Mesothelial cell of epicardium (in vitro differentiated cells): ENCODE data around the gene ATXN1. TPM values are rescaled to one million over a fixed set of nuclear protein-coding genes. Genes with fewer than 3 reads are reported as not detected.

Experiments
- DNase-seq, 2 experiments: peaks; one replicate each; pipeline ENCODE4 v3.0.0; 2021; ENCODE audit warnings: low spot score in 2 of 2; ENCODE audit not compliant: unreplicated experiment in 2 of 2
- H3K27ac Mint-ChIP-seq: 2 replicates; pipeline ENCODE4 v1.8.0; 2021; ENCODE audit warnings: mixed read lengths
- H3K27me3 Mint-ChIP-seq: 2 replicates; pipeline ENCODE4 v1.8.0; 2021; ENCODE audit warnings: low read depth, mixed read lengths
- H3K36me3 Mint-ChIP-seq: 2 replicates; pipeline ENCODE4 v1.8.0; 2021; ENCODE audit warnings: mixed read lengths
- H3K4me1 Mint-ChIP-seq: 2 replicates; pipeline ENCODE4 v1.8.0; 2021; ENCODE audit warnings: mixed read lengths
- H3K4me3 Mint-ChIP-seq: 2 replicates; pipeline ENCODE4 v1.8.0; 2021; ENCODE audit warnings: mild to moderate bottlenecking, moderate library complexity, mixed read lengths
- H3K9me3 Mint-ChIP-seq: 2 replicates; pipeline ENCODE4 v1.8.0; 2021; ENCODE audit warnings: mixed read lengths
- total RNA-seq: library from RNA; stranded (reverse); gene quantifications from 3 replicates; pipeline ENCODE4 v1.2.1, GENCODE V29; 2021
- TF ChIP-seq, protein P1 (sequence below): fragments of 200-600 bp; sonication (generic); IDR thresholded peaks from one replicate; pipeline ENCODE4 v1.5.0; 2021; ENCODE audit warnings: antibody characterized with exemption; ENCODE audit not compliant: unreplicated experiment

ATXN1 gene
- total RNA-seq, 1 donor from 2014 or later = 59.5 TPM

DNA sequence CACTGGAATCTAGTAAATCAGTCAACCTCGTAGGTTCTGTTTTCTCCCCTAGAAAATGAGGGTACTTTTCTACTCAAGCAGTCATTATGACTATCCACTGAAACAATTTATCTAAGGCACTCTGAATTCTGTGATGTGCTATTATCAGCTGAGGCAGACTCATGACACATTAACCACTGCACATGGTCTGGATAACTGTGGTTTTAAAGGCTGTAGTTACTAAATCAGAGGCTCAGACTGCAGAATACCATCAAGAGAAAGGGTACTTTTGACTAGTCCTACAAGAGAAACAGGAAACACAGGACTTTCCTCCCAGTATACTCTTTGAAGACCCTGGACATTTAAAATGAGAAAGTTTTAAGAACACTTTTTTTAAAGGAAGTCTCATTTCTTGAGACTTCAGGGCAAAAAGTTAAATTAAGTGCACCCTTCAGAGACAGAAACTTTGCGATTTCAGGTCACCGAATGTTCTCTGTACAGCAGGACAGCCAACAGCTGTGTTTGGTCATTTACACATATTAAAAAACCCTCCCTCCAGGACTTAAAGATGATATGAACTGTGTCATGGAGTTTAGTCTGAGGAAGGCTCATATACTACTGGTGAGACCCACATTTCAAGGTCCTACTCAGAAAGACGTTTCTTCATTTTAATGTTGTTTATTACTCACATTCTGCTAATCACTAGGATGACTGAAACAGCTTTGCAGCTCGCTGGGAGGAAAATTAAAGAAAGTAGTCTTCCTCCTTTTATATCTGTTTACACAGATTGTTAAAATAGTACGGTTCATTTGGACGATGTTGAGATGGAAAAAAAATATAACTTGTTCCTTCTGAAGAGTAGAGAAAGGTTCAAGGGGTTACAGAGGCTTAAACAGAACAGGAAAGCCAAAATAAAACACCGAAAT, 19.9 kb downstream of the ATXN1 start:
- Mint-ChIP-seq H3K9me3 (no peaks in the 10 kb centered on the region), H3K4me1 (peaks cover 84% of the 10 kb centered on the region), H3K27ac (peak overlapping the region; percentile 71), H3K4me3 (no peak overlapping the region), H3K27me3 (no peaks in the 10 kb centered on the region), H3K36me3 (peaks cover 7% of the 10 kb centered on the region)
- no peak for DNase-seq
- TF ChIP-seq, protein P1, sequence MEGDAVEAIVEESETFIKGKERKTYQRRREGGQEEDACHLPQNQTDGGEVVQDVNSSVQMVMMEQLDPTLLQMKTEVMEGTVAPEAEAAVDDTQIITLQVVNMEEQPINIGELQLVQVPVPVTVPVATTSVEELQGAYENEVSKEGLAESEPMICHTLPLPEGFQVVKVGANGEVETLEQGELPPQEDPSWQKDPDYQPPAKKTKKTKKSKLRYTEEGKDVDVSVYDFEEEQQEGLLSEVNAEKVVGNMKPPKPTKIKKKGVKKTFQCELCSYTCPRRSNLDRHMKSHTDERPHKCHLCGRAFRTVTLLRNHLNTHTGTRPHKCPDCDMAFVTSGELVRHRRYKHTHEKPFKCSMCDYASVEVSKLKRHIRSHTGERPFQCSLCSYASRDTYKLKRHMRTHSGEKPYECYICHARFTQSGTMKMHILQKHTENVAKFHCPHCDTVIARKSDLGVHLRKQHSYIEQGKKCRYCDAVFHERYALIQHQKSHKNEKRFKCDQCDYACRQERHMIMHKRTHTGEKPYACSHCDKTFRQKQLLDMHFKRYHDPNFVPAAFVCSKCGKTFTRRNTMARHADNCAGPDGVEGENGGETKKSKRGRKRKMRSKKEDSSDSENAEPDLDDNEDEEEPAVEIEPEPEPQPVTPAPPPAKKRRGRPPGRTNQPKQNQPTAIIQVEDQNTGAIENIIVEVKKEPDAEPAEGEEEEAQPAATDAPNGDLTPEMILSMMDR = no peak

DNA sequence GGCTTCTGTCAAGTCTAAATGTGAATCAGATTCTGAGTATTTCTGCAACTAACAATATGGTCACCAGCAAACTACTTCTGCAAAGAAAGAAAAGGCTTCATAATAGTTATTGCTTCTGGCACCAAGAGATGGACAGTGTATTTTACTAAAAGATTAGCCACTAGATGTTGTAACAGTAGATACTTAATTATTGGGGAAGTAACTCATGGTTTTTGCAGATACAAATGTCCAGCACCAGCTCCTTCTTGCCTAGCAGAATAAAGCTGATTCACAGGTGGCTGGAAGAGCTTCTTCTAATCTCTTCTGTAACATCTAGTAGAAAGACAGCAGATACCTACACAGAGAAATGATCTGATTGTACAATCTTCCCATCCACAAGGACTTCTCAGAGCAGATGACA, 21.2 kb downstream of the ATXN1 start:
- peaks cover 81% of the 10 kb centered on the region for H3K4me1 Mint-ChIP-seq
- H3K36me3 Mint-ChIP-seq = peaks cover 7% of the 10 kb centered on the region
- no peak overlapping the region for H3K4me3 Mint-ChIP-seq
- H3K27me3 Mint-ChIP-seq = no peaks in the 10 kb centered on the region
- DNase-seq = no peak
- TF ChIP-seq, protein P1 = no peak
- no peak overlapping the region for H3K27ac Mint-ChIP-seq
- H3K9me3 Mint-ChIP-seq = no peaks in the 10 kb centered on the region

DNA sequence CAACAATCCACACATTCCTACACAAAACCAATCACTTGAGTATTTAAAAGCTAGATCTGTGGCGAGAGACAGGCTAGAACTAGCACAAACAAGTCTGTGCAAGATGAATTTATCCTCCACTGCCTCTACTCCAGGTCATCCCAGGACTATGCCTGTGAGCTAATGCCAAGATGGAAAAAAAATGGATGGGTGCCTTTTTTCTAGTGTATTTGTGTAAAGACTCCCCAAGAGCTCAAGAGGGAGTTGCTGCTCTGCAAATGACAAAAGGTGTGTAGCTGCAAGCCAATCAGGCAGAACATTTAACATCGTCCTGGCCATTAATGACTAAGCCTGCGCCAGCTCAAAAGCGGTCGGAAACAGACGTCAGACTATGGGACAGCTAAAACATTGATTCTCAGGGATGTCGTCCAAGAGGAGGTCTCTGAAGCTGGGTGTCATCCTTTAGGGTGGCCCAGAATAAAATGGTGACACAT, 21.9 kb downstream of the ATXN1 start:
- no peak for DNase-seq
- H3K4me1 Mint-ChIP-seq = peaks cover 75% of the 10 kb centered on the region
- peak overlapping the region; percentile 62 for H3K27ac Mint-ChIP-seq
- H3K4me3 Mint-ChIP-seq = no peak overlapping the region
- no peaks in the 10 kb centered on the region for H3K9me3 Mint-ChIP-seq
- no peaks in the 10 kb centered on the region for H3K27me3 Mint-ChIP-seq
- TF ChIP-seq, protein P1 = no peak
- peaks cover 7% of the 10 kb centered on the region for H3K36me3 Mint-ChIP-seq

DNA sequence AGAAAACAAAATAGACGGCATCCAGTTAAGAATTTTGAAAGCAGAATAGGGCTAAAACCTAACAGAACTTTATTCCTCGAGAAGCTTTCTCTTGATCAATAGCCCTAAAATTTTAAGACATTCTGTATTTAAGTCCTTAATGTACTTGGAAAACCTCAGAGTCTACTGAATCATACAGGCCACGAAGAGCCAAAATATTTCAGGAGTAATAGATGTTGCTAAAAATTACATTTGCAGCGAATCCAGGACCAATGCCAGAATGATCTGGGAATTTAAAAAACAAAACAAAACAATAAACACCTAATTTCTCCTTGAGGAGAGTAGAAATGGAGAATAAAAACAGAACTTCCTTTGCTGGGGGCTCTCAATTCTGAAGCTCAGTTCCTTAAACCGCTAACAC, 23.3 kb downstream of the ATXN1 start:
- DNase-seq = no peak
- Mint-ChIP-seq H3K4me1 (peaks cover 63% of the 10 kb centered on the region), H3K27me3 (no peaks in the 10 kb centered on the region), H3K36me3 (peaks cover 6% of the 10 kb centered on the region), H3K4me3 (no peak overlapping the region), H3K27ac (peak overlapping the region; percentile 61), H3K9me3 (no peaks in the 10 kb centered on the region)
- TF ChIP-seq, protein P1 = no peak

DNA sequence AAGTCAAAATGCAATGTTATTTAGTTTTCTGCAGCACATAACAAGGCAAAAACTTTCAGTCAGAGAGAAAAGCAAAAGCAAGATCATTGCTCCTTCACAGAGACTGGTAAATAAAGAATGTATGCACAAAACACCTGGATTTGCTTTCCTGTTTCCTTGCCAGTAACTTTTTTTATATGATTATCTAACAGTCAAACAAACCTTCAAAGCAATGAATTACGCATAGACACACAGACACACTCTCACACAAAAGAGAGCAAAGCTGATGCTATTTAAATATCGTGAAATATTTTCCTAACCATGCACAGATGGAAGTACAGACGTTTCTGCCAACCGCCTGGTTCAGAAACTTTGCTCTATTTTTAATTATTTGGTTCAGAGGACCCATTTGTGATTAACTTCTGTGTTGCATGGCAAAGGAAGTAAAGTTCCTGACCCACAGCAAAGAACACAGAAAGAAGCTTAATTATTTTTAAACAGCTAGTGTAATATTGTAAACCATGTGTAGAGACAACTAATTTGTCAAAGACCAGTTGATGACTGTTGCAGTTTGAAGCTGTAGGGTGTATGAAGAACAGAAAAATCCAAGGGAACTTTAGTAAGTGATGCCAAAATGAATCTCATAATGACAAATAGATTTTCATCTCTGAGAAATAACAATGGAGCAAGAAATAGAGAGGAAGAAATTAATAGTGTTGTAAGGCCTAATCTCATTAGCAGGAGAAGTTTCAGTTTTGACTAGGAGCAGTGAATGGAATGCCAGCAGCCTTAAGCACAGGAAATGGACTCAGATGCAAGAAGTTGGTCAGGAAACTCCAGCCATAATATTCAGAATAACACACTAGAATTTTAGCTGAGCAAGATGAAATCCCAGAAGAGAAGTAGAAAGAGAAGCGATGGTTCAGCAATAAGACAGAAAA, 24.1 kb downstream of the ATXN1 start:
- no peaks in the 10 kb centered on the region for H3K27me3 Mint-ChIP-seq
- H3K27ac Mint-ChIP-seq = peak overlapping the region; percentile 61
- TF ChIP-seq, protein P1 = no peak
- peaks cover 6% of the 10 kb centered on the region for H3K36me3 Mint-ChIP-seq
- no peak for DNase-seq
- no peaks in the 10 kb centered on the region for H3K9me3 Mint-ChIP-seq
- peaks cover 57% of the 10 kb centered on the region for H3K4me1 Mint-ChIP-seq
- no peak overlapping the region for H3K4me3 Mint-ChIP-seq
